ENCODE data around the gene NKX3-2.

- no peak for TF ChIP-seq CTCF (IDR thresholded peaks at IDR 0.05)
- TF ChIP-seq POLR2A (IDR thresholded peaks at IDR 0.05), result no peak
Observed at GRCh38 chr4:13580036-13580435, 35.7 kb upstream of the NKX3-2 start.

Data from testis (tissue), 2 donors.